Fibroblast of lung (primary cell): ENCODE measurements around the gene BCAS3.

ENCODE experiments used
- CTCF ChIP-seq, 2 donors: IDR thresholded peaks in 1 of 2; conservative IDR thresholded peaks in 1 of 2; 1 replicate in 1 of 2; 2 replicates in 1 of 2; pipeline ENCODE4 v1.5.1; 2011 to 2012; ENCODE audit warnings: low read length in 2 of 2, control low read depth in 1 of 2, inconsistent platforms in 1 of 2, low read depth in 1 of 2, mild to moderate bottlenecking in 1 of 2
- EZH2 ChIP-seq: IDR thresholded peaks from 2 replicates; pipeline ENCODE4 v1.5.1; 2012; ENCODE audit warnings: low read length, control low read depth, mild to moderate bottlenecking; ENCODE audit errors: missing control alignments

- TF ChIP-seq CTCF (conservative IDR thresholded peaks at IDR 0.05 in 1 of 2, IDR thresholded peaks at IDR 0.05 in 1 of 2; ENCODE audit: low read depth in 1 of 2, low read length in 2 of 2) (no peak), EZH2 (no peak)
These were observed 440.3 kb downstream of the BCAS3 start for GRCh38 chr17:61117983-61118382.
